Neural crest cell (in vitro differentiated cells): Measurements from ENCODE around the gene TCTN2. TPM values are rescaled to one million over a fixed set of nuclear protein-coding genes. Genes with fewer than 3 reads are reported as not detected.

ENCODE experiments used
- DNase-seq: peaks from one replicate; pipeline ENCODE4 v3.0.0; 2021; ENCODE audit warnings: low read depth, mixed read lengths, low spot score
- H3K27ac Mint-ChIP-seq: one replicate; pipeline ENCODE4 v1.8.0; 2021; ENCODE audit warnings: mild to moderate bottlenecking, mixed read lengths; ENCODE audit not compliant: unreplicated experiment
- H3K27me3 Mint-ChIP-seq: 2 replicates; pipeline ENCODE4 v1.8.0; 2021; ENCODE audit warnings: low read depth, mild to moderate bottlenecking, mixed read lengths
- H3K36me3 Mint-ChIP-seq: 2 replicates; pipeline ENCODE4 v1.8.0; 2021; ENCODE audit warnings: low read depth, mild to moderate bottlenecking, mixed read lengths
- H3K4me1 Mint-ChIP-seq: 2 replicates; pipeline ENCODE4 v1.8.0; 2021; ENCODE audit warnings: mixed read lengths
- H3K4me3 Mint-ChIP-seq: one replicate; pipeline ENCODE4 v1.8.0; 2021; ENCODE audit warnings: mild to moderate bottlenecking, mixed read lengths
- H3K9me3 Mint-ChIP-seq: 2 replicates; pipeline ENCODE4 v1.8.0; 2021; ENCODE audit warnings: mixed read lengths
- total RNA-seq: library from RNA; stranded (reverse); gene quantifications from 2 replicates; pipeline ENCODE4 v1.2.1, GENCODE V29; 2021
- TF ChIP-seq, protein P1 (sequence below): fragments of 200-600 bp; sonication (generic); conservative IDR thresholded peaks from 2 replicates; pipeline ENCODE4 v1.5.0; 2021; ENCODE audit warnings: antibody characterized with exemption, mild to moderate bottlenecking

TCTN2 gene
- total RNA-seq, 1 donor from 2014 or later: 23.1 TPM

DNA sequence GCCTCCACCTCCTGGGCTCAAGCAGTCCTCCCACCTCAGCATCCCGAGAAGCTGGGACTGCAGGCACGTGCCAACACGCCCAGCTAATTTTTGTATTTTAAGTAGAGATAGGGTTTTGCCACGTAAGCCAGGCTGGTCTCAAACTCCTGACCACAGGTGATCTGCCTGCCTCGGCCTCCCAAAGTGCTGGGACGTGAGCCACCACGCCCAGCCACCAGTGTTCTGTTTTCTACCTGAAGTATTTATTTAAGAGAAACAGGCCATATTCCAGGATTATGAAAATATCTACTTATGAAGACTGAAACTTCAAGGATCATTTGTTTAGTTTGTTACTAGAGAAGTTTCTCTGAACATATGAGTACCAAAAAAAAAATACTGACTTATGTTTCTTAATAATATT, 27.0 kb upstream of the TCTN2 start:
- DNase-seq: no peak
- H3K36me3 Mint-ChIP-seq: no peaks in the 10 kb centered on the region
- H3K27ac Mint-ChIP-seq: no peak overlapping the region
- H3K27me3 Mint-ChIP-seq: no peaks in the 10 kb centered on the region
- H3K9me3 Mint-ChIP-seq: no peaks in the 10 kb centered on the region
- TF ChIP-seq, protein P1, sequence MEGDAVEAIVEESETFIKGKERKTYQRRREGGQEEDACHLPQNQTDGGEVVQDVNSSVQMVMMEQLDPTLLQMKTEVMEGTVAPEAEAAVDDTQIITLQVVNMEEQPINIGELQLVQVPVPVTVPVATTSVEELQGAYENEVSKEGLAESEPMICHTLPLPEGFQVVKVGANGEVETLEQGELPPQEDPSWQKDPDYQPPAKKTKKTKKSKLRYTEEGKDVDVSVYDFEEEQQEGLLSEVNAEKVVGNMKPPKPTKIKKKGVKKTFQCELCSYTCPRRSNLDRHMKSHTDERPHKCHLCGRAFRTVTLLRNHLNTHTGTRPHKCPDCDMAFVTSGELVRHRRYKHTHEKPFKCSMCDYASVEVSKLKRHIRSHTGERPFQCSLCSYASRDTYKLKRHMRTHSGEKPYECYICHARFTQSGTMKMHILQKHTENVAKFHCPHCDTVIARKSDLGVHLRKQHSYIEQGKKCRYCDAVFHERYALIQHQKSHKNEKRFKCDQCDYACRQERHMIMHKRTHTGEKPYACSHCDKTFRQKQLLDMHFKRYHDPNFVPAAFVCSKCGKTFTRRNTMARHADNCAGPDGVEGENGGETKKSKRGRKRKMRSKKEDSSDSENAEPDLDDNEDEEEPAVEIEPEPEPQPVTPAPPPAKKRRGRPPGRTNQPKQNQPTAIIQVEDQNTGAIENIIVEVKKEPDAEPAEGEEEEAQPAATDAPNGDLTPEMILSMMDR: no peak
- H3K4me3 Mint-ChIP-seq: no peak overlapping the region
- H3K4me1 Mint-ChIP-seq: no peaks in the 10 kb centered on the region

DNA sequence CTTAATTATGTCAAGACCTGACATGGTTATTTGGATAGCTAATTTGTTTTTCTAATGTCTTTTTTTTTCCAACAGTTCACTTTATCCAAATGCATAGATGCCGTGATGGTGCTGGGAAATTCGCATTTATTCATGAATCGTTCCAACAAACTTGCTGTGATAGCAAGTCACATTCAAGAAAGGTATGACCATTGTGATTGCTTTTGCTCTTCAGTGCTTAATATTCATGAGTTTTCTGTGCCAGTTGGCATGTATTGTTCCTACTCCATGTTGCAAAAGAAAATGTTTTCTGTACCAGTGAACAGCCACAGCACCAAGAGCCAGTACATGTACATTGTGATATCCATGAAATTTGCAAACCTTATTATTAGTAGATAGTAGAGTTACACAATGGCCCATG, 25.5 kb upstream of the TCTN2 start:
- Mint-ChIP-seq H3K36me3 (no peaks in the 10 kb centered on the region), H3K4me1 (no peaks in the 10 kb centered on the region), H3K4me3 (no peak overlapping the region), H3K27me3 (no peaks in the 10 kb centered on the region), H3K9me3 (no peaks in the 10 kb centered on the region), H3K27ac (no peak overlapping the region)
- no peak for DNase-seq
- TF ChIP-seq, protein P1: no peak

DNA sequence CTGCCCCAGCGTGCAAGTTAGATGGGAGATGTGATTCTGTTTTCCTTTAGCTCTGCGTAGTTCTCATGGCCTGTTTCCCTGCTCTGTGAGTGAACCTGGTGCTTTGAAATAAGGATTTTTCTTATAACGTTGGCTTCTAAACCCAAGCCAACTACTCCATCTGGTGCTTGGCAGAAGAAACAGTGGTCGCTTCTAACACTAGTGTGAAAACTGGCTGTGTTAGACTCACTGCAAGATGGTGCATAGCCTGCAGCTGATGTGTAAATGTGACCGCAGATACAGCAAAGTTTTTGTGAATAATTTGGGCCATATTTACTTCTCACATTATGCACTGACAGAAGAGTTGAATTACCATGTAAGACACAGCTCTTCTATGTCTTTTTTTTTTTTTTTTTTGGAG, 25.0 kb upstream of the TCTN2 start:
- Mint-ChIP-seq H3K9me3 (no peaks in the 10 kb centered on the region), H3K36me3 (no peaks in the 10 kb centered on the region), H3K27ac (no peak overlapping the region), H3K4me1 (no peaks in the 10 kb centered on the region), H3K27me3 (no peaks in the 10 kb centered on the region), H3K4me3 (no peak overlapping the region)
- no peak for DNase-seq
- TF ChIP-seq, protein P1: no peak

DNA sequence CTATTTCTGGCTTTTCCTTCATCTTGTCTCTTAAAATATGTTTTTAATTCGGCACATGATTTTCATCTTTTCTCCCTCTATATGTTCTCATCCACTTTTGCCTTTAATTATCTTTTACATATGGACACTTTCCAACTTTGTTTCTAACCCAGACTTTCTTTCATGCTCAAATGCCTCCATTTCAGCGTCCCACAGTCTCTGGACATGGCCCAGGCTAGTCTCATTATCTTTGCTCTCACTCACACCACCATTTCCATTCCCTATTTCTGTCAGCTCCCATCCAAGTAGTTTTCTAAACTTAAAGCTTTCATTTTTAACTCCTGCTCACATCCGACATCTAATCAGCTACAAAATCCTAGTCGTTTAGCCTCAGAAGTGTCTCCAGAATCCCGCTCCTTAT, 22.5 kb upstream of the TCTN2 start:
- TF ChIP-seq, protein P1: no peak
- no peaks in the 10 kb centered on the region for H3K27me3 Mint-ChIP-seq
- DNase-seq: no peak
- H3K27ac Mint-ChIP-seq: no peak overlapping the region
- no peak overlapping the region for H3K4me3 Mint-ChIP-seq
- no peaks in the 10 kb centered on the region for H3K4me1 Mint-ChIP-seq
- no peaks in the 10 kb centered on the region for H3K9me3 Mint-ChIP-seq
- no peaks in the 10 kb centered on the region for H3K36me3 Mint-ChIP-seq

DNA sequence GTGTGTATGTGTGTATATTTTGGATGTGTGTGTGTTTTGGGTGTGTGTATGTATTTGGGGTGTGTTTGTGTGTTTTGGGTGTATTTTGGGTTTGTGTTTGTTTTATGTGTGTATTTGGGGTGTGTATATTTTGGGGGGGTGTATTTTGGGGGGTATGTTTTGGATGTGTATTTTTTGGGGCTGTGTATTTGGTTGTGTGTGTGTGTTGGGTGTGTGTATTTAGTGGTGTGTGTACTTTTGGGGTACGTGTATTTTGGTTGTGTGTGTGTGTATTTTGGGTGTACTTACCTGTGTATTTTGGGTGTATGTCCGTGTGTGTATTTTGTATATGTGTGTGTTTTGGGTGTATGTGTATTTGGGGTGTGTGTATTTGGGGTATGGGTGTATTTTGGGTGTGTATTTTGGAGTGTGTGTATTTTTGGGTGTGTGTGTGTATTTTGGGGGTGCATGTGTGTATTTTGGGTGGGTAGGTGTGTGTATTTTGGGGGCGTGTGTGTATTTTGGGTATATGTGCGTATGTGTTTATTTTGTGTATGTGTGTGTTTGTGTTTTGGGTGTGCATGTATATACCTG, 16.7 kb upstream of the TCTN2 start:
- TF ChIP-seq, protein P1: no peak
- peaks cover 7% of the 10 kb centered on the region for H3K36me3 Mint-ChIP-seq
- no peak overlapping the region for H3K27ac Mint-ChIP-seq
- no peak overlapping the region for H3K4me3 Mint-ChIP-seq
- H3K4me1 Mint-ChIP-seq: no peaks in the 10 kb centered on the region
- no peaks in the 10 kb centered on the region for H3K27me3 Mint-ChIP-seq
- H3K9me3 Mint-ChIP-seq: no peaks in the 10 kb centered on the region
- DNase-seq: no peak
